PC-3 (cell line): ENCODE results near the gene MAP7.

Source experiments
- CTCF ChIP-seq: fragments of 300-600 bp; sonication (generic); conservative IDR thresholded peaks from 2 replicates; pipeline ENCODE4 v1.5.1; 2017; ENCODE audit warnings: antibody characterized with exemption, low read depth, mild to moderate bottlenecking, low read length
- EZH2 ChIP-seq: fragments of 300-600 bp; sonication (generic); IDR thresholded peaks from one replicate; pipeline ENCODE4 v1.6.1; 2017; ENCODE audit warnings: antibody characterized with exemption, mild to moderate bottlenecking, low read length; ENCODE audit not compliant: unreplicated experiment

GRCh38 chr6:136427378-136427717, 122.9 kb downstream of the MAP7 start:
- no peak for TF ChIP-seq CTCF
- TF ChIP-seq EZH2, result no peak
